Measurements from ENCODE around the gene MSRB1.

The MSRB1 gene

DNA sequence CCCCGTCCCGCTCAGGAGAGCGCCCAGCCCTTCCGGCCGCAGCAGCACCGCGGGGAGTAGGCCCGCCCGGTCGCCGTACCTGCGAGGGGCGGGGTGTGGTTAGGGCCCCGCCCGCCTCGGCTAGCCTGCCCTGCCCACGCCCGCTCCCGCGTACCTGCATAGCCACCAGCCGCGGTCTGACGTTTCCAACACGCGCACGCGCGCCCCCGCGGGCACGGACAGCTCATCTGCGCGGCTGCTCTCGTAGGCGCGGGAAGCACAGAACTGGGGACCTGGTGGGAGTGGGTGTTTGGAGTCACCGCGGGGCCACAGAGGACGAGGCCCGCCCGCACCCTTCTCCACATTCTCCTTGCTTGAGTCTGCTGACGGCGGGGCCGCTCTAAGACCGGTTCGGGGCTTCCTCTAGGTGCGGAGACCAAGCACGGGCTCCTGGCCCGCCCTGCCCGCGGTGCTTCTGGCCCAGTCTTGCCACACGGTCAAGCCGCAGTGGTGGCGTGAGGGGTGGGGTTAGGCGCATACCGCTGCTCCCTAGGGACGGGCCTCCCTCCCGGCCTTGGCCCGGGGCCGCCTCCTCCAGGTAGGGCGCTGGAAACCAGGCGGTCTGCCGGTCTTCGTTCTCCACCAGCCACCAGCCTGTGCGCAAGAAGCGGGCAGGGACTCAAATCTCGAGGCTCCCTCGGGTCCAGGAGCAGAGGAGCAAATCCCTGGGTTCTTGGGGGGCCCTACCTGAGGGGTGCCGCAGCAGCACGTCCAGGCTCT, 36.5 kb upstream of the MSRB1 start:
- no peak for DNase-seq (ENCODE audit: low read depth, low spot score)

DNA sequence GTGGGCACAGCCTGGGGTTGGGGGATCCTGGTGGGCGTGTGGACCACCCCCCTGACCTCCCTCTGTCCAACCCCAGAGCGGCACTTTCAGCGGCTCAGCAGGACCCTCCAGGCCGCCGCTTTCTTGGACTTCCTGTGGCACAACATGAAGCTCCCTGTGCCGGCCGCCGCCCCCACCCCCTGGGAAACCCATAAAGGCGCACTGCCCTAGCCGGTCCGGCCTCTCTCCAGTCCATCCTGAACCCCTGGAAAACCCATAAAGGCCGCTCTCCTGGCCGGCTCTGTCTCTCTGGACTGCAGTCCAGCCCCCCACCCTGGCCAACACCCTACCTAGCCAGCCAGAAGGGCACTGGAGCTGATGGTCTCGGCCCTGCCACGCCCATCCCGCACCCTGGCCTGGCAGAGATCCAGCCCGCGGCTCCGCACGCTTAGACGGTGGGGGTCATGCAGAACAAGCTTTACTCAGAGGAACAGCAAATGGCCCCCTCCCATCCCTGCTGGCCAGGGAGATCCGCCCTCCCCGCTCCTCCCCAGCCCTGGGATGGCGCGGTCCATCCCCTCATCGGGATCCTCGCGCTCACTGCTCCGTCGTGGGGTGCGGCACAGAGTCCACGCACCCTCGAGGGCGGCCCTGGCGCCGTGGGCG, 35.6 kb upstream of the MSRB1 start:
- DNase-seq (ENCODE audit: low read depth, low spot score): no peak

- no peak for DNase-seq (ENCODE audit: low read depth, low spot score)
Measured at GRCh38 chr16:1977875-1978268, 34.9 kb upstream of the MSRB1 start.

DNA sequence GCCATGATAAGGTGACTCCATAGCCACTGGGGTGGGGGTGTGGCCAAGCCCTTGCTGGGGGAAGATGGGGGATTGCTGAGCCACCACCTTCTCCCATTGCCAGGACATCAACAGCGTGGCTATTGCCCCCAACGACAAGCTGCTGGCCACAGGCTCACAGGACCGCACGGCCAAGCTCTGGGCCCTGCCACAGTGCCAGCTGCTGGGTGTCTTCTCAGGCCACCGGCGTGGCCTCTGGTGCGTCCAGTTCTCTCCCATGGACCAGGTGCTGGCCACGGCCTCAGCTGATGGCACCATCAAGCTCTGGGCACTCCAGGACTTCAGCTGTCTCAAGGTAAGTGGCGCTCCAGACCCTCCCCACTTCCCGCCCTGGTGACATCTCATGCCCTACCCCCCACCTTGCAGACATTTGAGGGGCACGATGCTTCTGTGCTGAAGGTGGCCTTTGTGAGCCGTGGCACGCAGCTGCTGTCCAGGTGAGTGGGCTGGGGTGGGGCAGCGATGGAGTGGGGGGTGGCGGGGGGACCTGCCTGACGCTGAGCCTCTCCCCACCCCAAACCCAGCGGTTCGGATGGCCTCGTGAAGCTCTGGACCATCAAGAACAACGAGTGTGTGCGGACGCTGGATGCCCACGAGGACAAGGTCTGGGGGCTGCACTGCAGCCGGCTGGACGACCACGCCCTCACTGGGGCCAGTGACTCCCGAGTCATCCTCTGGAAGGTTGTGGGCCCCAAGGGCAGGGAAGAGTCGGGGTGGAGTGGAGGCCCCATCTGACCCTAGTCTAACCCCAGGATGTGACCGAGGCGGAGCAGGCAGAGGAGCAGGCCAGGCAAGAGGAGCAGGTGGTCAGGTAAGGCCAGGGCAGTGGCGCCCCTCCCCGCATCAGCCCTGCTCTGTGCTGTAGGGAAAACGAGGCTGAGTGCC, 34.2 kb upstream of the MSRB1 start:
- DNase-seq (ENCODE audit: low read depth, low spot score): no peak

- DNase-seq (ENCODE audit: low read depth, low spot score): no peak
Measured at GRCh38 chr16:1976216-1976520, 33.2 kb upstream of the MSRB1 start.

GRCh38 chr16:1975432-1976215, 32.6 kb upstream of the MSRB1 start:
- DNase-seq (ENCODE audit: low read depth, low spot score): no peak

DNA sequence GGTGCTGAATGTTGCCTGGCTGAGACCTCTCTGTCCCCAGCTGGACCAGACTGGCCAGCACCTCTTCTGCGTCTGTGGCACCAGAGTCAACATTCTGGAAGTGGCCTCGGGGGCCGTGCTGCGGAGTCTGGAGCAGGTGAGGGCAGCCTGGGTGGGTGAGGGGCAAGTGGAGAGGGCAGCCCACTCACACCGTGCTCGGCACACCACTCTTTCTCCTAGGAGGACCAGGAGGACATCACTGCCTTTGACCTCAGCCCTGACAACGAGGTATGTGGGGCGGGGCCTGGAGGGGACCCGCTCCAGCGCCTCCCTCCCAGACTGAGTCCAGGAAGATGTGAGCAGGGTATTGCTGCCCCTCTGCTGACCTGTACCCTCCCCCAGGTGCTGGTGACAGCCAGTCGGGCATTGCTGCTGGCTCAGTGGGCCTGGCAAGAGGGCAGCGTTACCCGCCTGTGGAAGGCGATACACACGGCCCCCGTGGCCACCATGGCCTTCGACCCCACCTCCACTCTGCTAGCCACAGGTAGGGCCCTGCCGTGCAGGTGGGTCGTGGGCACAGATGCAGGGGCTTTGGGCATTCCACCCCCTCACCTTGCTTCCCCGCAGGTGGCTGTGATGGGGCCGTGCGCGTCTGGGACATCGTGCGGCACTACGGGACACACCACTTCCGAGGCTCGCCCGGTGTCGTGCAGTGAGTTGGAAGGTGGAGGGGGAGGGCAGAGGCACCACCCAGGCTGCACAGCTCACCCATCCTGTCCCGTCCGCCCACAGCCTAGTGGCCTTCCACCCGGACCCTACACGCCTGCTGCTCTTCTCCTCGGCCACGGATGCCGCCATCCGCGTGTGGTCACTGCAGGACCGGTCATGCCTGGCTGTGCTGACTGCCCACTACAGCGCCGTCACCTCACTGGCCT, 31.4 kb upstream of the MSRB1 start:
- DNase-seq (ENCODE audit: low read depth, low spot score): no peak

DNA sequence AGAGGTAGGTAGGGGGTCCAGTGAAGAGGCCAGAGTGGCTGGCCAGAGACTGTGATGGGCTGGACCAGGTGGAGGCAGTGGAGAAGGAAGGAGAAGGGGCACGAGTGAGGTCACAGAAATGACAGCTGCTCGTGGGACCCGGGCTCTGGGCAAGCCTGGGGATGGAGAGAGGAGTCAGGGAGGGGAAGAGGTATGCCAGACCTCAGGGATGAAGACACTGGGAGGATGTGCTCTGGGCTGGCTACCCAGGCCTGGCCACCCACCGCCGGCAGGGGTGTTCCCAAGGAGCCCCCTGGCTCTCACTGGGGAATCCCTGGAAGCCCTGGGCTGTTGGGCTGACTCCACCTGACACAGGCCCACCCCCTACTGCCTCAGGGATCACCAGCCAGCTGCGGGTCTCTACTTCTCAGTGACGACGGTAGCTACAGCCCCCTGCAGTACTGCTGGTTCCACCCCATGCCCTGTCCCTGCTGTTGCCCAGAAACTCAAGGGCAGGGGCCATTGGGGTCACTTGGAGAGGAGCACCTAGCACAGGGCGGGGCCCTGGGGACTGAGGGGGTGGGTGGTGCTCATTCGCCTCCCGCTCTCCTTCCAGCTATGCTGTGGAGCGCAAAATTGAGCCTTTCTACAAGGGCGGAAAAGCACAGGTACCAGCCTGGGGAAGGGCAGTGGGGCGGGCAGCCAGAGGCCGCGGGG, 30.6 kb upstream of the MSRB1 start:
- DNase-seq (ENCODE audit: low read depth, low spot score): no peak

GRCh38 chr16:1972490-1972877, 29.5 kb upstream of the MSRB1 start:
- no peak for DNase-seq (ENCODE audit: low read depth, low spot score)

- peak; percentile 83 for DNase-seq (ENCODE audit: low read depth, low spot score)
Measured at GRCh38 chr16:1971796-1972489, 28.9 kb upstream of the MSRB1 start, which contains the start of gene TBL3. Gene TBL3 (plus strand): TSS chr16:1972053. CDS start chr16:1972165, 112 bp downstream.

DNA sequence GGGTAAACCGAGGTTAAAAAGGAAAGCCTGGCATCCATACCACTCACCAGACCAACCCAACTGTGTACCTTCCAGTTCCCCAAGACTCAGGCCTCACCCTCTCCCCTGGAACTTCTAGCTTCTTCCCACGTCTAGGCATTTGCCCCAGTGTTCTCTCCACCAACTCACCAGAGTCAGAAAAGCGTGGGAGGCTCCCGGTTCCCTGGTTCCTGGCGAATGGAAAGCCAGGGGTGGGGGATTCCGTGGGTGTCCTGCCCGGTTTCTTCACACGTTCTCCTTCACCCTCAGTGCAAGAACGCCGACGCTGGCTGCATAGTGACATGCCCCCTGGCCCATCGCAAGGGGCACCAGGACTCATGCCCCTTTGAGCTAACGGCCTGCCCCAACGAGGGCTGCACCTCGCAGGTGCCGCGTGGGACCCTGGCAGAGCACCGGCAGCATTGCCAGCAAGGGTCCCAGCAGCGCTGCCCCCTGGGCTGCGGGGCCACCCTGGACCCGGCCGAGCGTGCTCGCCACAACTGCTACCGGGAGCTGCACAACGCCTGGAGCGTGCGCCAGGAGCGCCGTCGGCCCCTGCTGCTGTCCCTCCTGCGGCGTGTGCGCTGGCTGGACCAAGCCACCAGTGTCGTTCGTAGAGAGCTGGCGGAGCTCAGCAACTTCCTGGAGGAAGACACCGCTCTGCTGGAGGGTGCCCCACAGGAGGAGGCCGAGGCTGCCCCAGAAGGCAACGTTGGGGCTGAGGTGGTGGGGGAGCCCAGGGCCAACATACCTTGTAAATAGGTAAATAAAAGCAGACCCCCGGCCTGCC, 25.4 kb upstream of the MSRB1 start:
- no peak for DNase-seq (ENCODE audit: low read depth, low spot score)

DNA sequence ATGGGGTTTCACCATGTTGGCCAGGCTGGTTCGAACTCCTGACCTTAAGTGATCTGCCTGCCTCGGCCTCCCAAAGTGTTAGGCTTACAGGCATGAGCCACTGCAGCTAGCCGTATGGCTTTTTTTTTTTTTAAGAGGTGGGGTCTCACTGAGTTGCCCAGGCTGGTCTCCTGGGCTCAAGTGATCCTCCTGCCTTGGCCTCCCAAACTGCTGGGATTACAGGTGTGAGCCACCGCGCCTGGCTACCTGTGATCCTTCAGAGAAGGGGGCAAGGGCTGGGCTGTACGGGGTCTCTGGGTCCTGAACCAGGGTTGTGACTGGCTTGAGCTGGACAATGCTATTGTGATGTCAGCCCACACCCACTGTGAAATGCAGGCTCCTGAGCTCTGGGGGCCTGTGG, 23.5 kb upstream of the MSRB1 start, which contains the start of gene RNF151:
RNF151 (plus strand) TSS at position 397 of the 400 bp plus-strand sequence. CDS start 26 bp downstream, outside the sequence.
- no peak for DNase-seq (ENCODE audit: low read depth, low spot score)

GRCh38 chr16:1965396-1966001, 22.5 kb upstream of the MSRB1 start:
- no peak for DNase-seq (ENCODE audit: low read depth, low spot score)

DNA sequence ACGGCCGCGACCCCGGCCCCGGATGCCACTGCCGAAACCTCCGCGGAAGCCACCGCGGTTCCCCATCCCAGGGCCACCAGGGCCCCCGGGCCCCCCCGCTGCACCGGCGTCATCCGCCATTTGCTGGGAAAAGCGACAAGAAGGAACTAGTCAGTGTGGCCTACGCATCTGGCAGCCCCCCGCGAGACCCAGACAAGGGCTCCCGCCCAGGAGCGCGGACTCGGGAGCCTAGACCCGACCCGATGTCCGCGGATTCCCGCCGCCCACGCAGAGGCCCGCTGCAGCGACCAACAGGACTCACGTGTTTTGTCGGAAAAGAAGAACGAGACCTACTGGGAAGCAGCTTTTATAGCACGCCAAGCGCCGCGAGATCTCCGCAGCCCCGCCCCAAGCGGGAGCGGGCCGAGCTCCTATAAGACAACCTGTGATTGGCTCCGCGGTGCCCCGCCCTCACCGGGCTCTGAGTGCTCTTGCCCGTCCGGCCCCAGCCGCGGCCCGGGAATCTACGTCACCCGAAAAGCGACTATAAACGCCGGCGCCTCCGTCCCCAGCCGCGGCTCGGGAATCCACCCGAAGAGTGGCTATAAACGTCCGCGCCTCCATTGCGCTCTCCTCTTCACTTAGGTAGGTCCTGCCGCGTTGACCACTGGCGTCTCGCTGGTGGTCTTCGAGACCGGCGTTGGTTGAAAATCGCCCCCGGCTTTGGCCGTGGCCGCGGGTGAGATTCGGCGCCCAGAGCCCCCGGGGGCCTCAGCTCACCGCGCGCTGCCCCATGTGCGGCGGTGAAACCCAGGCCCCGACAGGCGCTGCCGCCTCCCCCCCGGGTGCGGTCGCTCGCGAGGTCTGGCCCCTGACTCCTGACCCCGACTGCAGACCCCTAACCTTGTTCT, 21.8 kb upstream of the MSRB1 start, which contains the start of gene RPS2:
RPS2 (minus strand) TSS at position 321 of the 890 bp plus-strand sequence; CDS start at position 120, 201 bp downstream.
- peak; percentile 97 for DNase-seq (ENCODE audit: low read depth, low spot score)

- no peak for DNase-seq (ENCODE audit: low read depth, low spot score)
Measured at GRCh38 chr16:1963806-1964505, 21.0 kb upstream of the MSRB1 start.

All from smooth muscle cell of the brain vasculature (primary cell).